Dermis blood vessel endothelial cell (primary cell): Measurements from ENCODE around the gene ZNF316. TPM values are rescaled to one million over a fixed set of nuclear protein-coding genes. Genes with fewer than 3 reads are reported as not detected.
"Not testable (repeated sequence)": the region's sequence is repeated elsewhere in the genome, so short reads cannot be mapped to it uniquely, and the experiment has no call there.

Experiments used
- DNase-seq: peaks from one replicate; pipeline ENCODE4 v3.0.0; 2010
- total RNA-seq: library from RNA; depleted of rRNA; stranded (reverse); fragments of >200 nt; gene quantifications from 2 replicates; pipeline ENCODE4 v1.2.3, GENCODE V29; 2014

Gene ZNF316
- total RNA-seq, 1 donor from 2014 or later: 25.9 TPM

DNA sequence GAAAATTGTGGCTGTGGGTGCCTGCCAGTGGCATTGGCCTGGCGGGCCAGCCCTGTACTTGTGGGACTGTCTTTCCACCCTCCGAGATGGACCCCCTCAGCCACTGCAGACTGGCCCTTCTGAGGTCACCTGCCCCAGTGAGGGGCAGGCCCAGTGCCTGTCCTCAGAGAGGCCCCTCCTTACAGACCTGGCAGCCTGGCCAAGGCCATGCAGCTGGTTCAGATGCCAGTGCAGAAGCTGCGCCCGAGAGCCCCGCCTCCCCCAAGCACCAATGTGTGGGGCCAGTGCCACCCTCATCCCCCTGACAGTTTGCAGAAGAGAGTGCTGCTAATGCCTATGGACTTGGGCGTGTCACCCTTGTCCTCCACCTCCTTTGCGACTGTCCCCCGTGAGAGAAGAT is 10.0 kb downstream of the ZNF316 start:
- DNase-seq: no peak

DNA sequence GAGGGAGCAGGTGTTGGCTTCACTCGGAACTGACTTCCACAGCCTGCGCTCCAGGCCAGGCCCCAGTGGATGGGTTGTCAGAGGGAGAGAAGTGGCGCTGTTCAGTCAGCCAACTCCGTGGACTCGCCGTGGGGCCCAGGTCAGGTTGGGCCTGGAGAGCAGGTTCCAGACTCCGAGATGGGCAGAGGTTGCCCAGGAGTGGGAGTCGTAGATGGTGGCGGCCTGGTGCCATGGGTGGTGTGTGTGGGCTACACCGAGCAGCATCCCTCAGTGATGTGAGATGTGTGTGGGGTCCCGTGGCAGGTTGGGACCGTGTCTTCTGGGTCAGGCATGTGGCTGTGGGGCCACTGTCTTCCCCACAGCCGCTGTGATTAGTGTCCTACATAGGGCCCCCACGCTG is 10.4 kb downstream of the ZNF316 start:
- no peak for DNase-seq

DNA sequence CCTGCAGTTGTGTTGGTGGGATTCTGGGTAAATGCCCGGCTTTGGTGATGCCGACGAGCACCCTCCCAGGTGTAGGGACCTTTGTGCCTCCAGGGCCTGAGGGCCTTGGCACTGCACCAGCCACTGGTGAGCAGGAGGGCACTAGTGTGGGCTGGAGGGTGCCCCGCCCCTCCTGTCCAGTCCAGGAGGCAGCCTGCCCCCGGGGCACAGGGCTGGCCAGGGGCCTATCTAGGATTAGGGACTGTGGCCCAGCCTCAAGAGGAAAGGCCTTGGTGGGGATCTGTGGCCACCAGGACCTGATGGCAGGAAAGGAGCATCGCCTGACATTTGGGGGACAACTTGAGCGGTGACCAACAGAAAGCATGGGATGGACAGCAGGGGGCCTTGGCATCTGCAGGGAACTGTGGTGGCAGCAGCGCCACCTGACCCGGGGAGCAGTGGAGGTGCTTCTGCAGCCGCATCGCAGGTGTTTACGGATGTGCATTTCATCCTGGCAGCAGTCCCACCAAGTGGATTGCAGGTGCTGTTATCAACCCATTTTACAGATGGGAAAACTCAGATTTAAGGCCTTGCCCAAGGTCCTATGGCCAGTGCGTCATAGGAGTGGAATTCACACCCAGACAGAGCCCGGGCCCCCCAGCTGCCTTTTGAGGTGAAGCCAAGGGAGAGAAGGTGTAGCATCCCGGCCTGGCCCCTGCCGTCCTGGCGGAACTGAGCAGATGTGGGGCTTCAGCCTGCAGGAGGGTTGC is 11.1 kb downstream of the ZNF316 start:
- DNase-seq: no peak

DNA sequence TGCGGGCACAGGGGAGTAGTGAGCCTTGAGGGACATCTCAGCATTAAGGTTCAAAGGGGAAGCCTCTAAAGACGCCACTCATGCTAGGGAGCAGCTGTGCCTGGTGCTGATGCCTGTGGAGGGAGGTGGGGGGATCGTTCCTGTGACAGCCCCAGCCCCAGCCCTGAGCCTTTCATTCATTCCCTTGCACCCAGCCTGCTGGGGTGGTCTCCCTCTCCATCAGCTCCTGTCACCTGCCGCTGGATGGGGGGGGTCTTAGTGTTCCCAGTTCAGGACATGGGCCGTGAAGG is 11.6 kb downstream of the ZNF316 start:
- no peak for DNase-seq

DNA sequence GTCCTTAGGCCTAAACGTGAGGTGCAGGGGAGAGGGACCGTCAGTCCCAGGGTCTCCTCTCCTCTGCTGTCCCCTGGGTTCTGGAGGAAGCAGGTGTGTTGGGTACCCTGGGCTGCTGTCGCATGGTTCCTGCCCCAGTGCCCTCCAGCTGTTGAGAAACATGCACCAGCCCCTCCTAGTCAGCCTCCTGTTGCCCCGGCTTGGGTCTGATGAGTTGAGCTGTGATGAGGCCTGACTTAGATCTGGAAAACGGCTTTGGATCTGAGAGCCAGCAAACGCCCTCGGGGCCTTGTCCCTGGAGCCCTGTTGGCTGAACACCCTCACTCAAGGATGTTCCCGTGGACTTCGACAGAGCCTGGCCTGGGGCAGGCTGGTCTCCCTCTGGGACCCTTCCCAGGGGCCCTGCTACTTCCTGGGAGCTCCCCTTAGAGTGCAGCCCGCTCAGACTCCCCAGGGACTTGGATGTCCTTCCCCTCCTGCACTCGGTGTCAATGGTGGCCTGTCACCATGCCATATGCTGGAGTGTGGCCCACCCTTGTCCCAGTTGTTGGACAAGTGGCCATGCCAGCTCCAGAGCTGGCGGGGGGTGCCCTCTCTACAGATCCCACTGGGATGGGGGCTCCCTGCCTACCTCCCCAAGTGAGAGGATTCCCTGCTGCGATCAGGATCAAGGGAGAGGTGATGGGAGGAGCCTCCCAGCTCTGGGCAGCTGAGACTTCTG is 12.3 kb downstream of the ZNF316 start:
- no peak for DNase-seq

DNA sequence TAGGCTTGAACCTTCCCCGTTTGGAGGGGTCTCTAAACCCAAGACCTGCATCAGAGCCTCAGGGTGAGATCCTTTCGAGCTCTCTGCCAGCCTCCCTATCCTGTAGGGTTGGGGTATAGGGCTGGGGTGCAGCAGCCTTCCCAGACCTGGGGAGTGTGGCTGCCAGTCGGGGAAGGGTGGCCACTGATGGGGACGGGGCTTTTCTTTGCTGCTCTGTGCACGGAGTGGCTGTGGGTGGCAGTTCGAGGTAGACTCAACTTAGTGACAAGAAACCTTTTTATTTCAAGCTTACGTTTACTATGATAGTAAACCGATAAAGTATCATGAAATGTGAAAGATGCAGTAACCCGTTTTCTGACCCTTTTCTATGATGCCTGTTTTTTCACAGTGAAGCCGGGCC is 13.0 kb downstream of the ZNF316 start:
- no peak for DNase-seq

DNA sequence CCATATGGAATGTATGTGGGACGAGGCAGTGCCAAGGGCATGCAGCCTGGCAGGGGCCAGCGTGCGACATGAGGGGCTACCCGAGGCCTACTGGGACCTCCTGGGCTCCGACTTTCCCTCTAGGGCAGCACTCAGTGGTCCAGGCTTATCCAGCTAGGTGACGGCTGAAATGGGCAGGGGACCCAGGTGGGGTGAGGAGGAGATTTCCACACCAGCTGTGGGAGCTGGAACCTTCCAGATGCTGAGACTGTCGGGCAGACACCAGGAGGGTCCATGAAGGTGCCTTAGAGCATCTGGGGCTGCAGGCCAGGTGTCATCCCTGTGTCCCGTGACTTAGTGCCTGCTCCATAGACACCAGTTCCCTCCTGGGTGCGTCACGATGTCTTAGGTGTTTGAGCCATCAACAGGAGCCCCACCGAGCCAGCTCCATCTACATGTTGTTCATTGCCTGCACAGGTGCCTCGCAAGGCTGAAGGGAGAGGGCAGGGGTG is 13.4 kb downstream of the ZNF316 start:
- DNase-seq: no peak

DNA sequence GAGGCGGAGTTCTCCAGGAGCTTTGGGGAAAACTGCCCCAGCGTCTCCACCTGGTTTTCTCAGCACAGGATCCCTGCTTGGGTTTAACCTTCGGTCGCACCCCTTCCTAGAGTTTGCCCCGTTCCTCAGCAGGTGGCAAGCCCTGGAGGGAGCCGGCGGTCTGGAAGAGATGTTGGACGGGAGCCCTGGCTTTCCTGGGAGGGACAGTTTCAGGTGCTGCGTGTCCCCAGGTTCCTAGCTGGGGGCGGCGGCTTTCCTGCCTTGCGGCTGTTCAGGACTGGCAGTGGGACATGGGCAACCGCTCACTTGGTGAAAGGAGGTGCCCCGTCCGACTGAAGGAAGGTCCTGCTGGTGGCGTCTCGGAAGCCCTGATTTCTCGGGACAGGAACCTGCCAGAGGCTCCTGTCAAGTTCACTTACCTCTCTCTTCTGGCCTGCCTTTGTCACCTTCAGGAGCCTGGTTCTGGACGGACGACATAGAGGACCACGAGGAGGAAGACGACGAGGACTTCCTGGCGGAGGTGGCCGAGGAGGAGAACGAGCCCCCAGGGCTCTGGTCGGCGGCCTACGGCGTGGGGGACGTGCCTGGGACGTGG is 14.8 kb downstream of the ZNF316 start:
- no peak for DNase-seq

DNA sequence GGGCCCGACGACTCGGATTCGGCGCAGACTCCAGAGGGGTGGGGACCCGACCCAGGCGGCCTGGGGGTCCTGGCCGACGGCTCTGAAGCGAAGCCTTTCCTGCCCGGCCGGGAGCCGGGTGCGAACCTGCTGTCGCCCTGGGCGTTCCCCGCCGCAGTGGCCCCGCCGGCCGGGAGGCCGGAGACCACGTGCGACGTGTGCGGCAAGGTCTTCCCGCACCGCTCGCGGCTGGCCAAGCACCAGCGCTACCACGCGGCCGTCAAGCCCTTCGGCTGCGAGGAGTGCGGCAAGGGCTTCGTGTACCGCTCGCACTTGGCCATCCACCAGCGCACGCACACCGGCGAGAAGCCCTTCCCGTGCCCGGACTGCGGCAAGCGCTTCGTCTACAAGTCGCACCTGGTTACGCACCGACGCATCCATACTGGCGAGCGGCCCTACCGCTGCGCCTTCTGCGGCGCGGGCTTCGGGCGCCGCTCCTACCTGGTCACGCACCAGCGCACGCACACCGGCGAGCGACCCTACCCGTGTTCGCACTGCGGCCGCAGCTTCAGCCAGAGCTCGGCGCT is 15.4 kb downstream of the ZNF316 start:
- DNase-seq: no peak

DNA sequence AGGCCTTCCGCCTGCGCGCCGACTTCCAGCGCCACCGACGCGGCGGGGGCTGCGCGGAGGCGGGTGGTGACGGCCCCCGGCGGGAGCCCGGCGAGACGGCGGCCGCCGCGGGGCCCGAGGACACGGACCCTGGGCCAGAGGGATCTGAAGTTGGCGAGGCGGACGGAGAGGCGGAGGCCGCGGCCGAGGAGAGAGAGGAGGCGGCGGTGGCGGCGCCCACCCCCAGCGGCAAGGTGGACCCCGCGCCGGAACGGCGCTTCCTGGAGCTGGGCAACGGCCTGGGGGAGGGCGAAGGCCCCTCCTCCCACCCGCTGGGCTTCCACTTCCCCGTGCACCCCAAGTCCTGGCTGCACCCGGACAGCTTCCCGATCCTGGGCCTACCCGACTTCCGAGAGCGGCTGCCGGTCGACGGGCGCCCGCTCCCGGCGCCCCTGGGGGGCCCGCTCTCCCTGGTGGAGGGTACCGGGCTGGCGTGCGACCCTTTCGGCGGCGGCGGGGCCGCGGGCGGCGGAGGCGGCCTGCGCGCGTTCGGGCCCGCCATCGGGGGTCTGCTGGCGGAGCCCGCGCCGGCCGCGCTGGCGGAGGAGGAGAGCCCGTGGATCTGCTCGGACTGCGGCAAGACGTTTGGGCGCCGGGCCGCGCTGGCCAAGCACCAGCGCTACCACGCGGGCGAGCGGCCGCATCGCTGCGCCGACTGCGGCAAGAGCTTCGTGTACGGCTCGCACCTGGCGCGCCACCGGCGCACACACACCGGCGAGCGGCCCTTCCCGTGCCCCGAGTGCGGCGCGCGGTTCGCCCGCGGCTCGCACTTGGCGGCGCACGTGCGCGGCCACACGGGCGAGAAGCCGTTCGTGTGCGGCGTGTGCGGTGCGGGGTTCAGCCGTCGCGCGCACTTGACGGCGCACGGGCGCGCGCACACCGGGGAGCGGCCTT is 16.2 kb downstream of the ZNF316 start:
- no peak for DNase-seq

DNA sequence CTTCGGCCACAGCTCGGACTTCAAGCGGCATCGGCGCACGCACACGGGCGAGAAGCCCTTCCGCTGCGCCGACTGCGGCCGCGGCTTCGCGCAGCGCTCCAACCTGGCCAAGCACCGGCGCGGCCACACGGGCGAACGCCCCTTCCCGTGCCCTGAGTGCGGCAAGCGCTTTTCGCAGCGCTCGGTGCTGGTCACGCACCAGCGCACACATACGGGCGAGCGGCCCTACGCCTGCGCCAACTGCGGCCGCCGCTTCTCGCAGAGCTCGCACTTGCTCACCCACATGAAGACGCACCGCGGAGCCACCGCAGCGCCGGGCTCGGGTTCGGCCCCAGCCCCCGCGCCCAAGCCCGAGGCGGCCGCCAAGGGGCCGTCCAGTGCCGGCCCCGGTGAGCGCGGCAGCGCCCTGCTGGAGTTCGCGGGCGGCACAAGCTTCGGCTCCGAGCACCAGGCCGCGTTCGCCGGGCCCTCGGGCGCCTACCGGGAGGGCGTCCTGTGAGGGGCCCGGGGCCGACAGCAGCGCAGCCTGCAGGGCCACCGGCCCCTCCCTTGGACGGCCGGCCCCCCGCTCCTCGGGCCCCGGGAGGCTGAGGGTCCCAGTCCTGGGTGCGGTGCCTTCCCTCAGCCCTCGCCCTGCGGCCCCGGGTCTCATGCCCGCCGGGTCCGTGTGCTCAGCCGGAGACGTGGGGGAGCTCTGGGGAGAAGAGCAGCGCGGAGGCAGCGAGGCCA is 17.2 kb downstream of the ZNF316 start:
- DNase-seq: no peak

DNA sequence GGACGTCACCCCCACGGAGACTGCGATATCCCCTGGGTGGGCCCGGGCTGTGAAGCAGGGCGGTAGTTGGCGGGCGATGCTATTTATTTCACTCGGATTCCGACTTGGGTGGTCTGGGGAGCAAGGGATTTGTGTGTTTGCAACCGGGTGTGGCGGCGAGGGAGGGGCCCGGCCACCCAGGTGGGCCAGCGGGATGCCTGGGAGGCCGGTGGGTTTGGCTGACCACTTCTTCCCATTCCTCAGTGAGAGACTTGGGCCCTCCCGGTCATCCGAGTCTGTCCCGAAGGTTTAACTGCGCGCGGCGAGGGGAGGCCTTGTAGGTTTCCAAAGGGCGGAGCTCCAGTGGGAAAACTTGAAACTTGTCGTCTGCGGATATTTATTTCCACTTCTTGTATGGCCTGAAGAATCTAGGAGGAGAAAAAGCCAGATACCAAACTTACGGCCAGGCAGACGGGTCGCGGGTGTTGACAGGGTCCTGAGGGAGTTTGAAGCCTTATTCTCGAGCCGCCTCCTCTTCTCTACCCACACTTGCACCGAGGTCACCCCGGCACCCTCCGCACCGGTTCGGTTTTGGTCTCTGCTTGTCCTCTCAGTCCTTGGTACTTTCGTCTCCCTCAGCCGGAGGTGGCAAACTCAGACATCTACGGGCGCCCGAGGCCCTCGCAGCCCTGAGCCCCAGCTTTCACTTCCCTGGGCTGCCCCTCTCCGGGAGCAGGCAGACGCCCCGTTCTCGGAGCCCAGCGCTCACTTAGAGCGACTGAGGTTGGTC is 17.9 kb downstream of the ZNF316 start:
- no peak for DNase-seq

DNA sequence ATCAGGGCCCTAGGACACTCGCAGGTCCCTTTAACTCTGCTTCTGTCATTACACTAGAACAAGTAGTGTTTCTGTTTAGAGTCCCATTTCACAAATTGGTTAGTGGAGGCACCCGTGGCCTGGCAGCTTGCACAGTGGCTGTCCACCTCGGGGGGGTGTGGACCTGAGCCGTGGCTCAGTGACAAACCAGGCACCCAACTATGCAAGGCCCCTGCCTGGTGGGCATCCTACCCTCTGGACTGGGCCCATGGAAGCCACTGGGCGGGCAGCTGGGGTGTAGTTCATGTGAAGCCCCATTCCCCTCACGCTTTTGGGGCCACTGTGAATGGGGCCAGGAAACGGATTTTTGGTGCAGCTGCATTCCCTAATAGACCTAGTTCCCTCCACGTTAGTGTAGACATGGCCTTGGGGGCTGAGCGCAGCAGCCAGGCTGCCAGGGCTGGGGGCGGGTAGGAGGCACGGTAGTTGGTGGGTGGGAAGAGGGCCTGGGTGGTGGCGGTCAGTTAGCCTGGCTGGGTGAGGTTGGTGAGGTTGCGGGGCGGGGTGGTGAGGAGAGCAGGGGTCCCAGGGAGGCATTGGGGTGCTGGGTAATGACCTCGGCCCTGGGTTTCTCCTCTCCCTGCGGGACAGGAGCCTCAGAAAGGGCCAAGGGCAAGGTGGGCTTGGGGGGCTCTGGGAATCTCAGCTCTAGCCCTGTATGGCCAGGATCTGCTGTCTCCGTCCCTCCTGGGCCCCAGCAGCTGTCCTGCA is 18.7 kb downstream of the ZNF316 start:
- DNase-seq: no peak

DNA sequence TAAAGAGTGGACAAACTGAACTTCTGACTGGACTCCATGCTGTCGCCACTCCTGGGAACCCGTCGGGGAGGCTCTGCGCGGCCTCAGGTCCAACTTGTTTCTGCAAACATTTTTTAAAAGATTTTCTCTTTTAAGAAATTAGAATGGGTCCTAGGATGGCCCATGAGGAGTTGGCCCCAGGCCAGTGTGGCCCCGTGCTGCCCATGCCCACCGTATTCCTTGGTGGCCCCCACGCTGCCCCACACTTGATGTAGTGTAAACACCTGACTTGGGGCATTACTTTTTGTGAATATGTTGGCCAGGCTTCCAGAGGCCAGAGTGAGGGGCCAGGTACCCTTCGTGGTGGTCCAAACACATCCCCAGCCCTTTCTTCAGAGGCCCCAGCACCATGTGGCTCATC is 19.3 kb downstream of the ZNF316 start:
- DNase-seq: no peak

DNA sequence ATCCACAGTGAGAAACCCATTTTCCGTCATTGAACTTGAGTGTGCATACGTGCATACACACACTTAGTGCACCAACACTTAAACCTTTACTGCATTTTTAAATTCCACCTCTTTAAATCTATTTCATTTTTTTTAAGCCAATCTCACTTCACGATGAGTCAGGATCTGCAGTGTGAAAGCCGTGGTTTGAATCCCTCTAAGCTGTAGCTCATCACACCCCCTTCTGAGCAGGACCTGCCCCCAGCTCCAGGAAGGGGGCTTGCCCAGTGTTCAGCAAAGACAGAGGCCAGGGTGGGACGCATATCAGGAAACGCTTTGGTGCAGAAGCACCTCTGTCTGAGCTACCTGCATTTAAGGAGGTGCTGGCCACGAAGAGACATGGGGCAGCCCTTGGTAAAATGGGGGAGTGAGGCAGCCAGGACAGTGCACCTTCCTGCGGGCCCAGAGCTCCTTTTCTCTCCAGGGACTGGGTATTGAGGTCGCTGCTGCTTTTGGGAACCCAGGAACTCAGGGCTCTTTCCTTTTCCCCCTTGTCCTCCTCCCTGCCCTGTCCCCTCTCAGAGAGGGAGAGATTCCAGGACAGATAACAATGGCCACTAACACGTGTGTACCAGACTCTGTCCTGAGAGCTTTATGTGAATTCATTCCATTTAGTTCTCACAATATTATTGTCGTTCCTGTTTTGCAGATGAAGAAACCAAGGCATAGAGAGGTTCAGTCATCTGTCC is 21.7 kb downstream of the ZNF316 start:
- no peak for DNase-seq

DNA sequence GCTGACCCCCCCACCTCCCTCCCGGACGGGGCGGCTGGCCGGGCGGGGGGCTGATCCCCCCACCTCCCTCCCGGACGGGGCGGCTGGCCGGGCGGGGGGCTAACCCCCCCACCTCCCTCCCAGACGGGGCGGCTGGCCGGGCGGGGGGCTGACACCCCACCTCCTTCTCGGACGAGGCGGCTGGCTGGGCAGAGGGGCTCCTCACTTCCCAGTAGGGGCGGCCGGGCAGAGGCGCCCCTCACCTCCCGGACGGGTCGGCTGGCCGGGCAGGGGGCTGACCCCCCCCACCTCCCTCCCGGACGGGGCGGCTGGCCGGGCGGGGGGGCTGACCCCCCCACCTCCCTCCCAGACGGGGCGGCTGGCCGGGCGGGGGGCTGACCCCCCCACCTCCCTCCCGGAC is 33.7 kb downstream of the ZNF316 start:
- DNase-seq: not testable (repeated sequence)

DNA sequence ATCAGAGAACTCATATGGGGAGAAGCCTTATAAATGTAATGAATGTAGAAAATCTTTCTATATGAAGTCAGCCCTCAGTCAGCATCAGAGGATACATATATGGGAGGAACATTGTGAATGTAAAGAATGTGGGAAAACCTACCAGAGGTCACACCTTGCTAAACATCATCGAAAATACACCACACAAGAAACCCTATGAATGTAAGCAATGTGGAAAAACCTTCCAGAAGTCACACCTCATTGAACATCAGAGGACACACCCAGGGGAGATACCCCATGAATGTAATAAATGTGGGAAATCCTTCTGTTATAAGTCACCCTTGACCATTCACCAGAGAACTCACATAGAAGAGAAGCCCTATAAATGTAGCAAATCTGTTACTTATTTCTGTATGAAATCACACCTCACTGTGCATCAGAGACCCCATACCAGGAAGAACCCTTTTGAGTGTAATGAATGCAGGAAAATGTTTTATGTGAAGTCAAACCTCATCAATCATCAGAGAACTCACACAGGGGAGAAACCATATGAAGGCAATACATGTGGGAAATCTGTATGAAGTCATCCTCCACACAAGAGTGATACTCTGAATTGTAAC is 38.8 kb downstream of the ZNF316 start:
- no peak for DNase-seq

DNA sequence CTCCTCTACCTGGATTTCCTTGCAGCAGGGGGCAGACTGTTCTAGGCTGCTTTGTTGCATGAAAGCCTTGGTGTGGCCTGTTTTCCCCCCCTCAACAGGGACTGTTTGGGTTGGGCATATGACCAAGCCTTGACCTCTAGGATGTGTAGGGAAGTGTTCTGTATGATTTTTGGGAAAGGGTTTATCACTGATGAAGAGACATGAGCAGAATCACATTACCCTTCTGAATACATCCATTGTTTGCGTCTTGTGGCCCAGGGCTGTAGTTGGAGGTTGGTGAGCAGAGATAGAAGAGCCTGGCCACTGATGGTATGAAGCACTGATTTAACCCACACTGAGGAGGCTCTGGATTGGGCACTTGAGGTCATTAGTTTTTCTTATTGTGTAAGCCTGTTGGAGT is 43.0 kb downstream of the ZNF316 start:
- no peak for DNase-seq

DNA sequence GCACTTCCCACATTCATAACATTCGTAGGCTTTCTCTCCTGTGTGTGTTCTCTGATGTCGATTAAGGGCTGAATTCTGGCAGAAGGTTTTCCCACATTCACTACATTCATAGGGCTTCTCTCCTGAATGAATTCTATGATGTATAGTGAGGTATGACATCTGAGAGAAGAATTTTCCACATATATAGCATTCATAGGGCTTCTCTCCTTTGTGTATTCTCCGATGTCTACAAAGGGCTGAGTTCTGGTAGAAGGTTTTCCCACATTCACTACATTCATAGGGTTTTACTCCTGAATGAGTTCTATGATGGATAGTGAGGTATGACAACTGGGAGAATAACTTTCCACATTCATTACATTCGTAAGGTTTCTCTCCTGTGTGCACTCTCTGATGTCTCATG is 54.0 kb downstream of the ZNF316 start:
- DNase-seq: no peak
